HFF-Myc (cell line): ENCODE data around the gene CPSF4L.
A peak's percentile ranks its signal among the peaks of the same experiment; 100 is the strongest.

ENCODE experiments used
- DNase-seq: peaks from one replicate; pipeline ENCODE4 v3.0.0-alpha.2; 2011; ENCODE audit warnings: low read depth; ENCODE audit errors: extremely low read depth
- H3K4me3 ChIP-seq: replicated peaks from 2 replicates; pipeline ENCODE4 v1.5.1; 2011; ENCODE audit warnings: low read depth, mild to moderate bottlenecking, control low read depth, low read length
- TF ChIP-seq, protein P1 (sequence below): IDR thresholded peaks from 2 replicates; pipeline ENCODE4 v1.5.1; 2012; ENCODE audit warnings: mild to moderate bottlenecking, low read depth, low read length, control low read depth; ENCODE audit errors: missing control alignments

The CPSF4L gene

DNA sequence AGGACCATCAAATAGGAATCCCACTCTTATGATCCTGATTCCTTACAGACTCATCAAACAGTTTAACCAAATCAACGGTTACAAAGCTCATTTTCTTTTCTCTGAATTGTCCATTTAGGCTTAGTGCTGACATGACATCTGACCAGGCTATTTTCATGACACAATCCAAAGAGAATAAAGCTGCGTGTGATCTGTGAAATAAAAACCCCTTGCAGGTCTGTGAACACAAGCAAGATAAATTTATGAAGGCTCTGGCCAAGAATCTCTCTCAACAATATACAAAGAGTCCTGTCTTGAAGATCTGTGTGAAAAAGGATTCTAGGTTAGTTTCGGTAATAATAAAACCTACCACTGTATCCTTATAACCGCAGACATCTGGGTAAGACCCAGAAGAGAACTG is 46.8 kb downstream of the CPSF4L start:
- TF ChIP-seq, protein P1, sequence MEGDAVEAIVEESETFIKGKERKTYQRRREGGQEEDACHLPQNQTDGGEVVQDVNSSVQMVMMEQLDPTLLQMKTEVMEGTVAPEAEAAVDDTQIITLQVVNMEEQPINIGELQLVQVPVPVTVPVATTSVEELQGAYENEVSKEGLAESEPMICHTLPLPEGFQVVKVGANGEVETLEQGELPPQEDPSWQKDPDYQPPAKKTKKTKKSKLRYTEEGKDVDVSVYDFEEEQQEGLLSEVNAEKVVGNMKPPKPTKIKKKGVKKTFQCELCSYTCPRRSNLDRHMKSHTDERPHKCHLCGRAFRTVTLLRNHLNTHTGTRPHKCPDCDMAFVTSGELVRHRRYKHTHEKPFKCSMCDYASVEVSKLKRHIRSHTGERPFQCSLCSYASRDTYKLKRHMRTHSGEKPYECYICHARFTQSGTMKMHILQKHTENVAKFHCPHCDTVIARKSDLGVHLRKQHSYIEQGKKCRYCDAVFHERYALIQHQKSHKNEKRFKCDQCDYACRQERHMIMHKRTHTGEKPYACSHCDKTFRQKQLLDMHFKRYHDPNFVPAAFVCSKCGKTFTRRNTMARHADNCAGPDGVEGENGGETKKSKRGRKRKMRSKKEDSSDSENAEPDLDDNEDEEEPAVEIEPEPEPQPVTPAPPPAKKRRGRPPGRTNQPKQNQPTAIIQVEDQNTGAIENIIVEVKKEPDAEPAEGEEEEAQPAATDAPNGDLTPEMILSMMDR, result no peak
- no peak for DNase-seq
- no peak overlapping the region for H3K4me3 ChIP-seq

DNA sequence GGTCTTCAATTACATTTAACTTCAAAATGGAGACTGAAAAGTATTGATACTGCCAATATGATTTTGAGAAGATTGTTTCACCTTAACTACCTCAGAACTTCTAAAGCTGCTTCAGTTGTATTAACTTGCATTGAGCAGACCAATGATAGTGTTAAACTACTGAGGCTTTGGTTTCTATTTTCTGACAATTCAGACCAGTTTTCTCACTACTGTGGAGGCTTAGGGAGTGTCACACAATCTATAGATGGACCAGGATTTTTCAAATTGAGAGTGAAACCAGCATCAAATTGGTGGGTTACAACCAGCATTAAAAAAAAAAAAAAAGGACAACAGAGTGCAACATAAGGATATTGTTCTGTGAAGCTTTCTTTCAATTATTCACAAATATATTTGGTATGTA is 47.7 kb downstream of the CPSF4L start:
- DNase-seq, result no peak
- H3K4me3 ChIP-seq, result no peak overlapping the region
- TF ChIP-seq, protein P1, result no peak

DNA sequence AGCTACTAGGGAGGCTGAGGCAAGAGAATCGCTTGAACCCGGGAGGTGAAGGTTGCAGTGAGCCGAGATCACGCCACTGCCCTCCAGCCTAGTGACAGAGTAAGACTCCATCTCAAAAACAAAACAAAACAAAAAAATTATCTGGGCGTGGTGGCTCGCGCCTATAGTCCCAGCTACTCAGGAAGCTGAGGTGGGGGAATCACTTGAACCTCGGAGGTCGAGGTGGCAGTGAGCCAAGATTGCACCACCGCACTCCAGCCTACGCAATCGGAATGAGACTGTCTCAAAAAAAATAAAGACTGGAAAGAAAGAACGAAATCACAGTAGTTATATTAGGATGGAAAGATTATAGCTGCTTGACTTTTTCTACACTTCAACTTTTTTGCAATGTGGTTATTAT is 49.9 kb downstream of the CPSF4L start:
- H3K4me3 ChIP-seq, result no peak overlapping the region
- TF ChIP-seq, protein P1, result no peak
- no peak for DNase-seq

DNA sequence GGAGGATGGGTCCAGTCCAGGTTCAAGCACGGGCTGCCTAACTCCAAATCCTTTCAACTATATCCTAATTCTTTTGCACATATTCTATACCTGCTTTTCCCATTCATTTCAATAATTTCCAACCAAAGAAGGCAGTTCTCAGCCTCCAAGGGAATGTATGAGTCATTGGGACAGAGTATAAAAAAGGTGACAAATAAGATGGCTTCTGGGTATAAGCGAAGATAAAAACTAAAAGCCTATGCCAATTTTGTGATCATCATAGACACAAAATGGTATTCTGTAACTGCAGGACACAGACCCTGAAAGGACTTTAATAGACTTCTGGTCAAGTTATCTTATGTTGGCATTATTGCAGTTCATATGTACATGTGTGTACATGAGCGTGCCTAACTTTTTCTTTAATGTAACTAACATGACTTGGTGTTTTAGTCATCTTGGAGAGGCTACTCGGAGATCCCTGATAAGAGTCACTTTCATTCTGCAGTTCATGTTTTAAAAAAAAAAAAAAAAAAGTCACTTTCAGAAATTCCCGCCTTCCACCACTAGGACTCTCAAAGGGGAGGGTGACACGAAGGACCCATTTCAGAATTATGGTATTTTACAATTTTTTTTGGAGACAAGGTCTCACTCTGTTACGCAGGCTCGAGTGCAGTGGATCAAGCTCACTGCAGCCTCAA is 51.5 kb downstream of the CPSF4L start:
- DNase-seq, result no peak
- no peak overlapping the region for H3K4me3 ChIP-seq
- TF ChIP-seq, protein P1, result peak; percentile 24

DNA sequence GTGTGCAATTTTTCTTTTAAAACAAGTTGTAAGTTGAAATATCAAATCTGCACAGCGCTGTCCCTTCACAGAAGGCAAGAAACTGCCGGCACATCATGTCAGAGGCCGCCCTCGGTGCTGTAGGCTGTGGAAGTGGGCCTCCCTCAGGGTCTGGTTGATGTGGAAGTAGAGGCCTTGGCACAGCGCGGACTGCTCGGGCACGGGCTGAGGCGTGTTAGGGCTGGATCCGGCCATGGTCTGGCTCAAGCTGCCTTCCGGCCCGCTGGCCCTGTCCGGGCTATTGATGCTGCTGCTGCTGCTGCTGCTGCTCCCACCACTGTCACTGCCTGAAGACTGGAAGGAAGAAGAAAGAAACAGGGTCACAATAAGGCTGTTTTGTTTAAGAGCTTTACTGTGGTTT is 52.2 kb downstream of the CPSF4L start:
- DNase-seq, result no peak
- TF ChIP-seq, protein P1, result no peak

DNA sequence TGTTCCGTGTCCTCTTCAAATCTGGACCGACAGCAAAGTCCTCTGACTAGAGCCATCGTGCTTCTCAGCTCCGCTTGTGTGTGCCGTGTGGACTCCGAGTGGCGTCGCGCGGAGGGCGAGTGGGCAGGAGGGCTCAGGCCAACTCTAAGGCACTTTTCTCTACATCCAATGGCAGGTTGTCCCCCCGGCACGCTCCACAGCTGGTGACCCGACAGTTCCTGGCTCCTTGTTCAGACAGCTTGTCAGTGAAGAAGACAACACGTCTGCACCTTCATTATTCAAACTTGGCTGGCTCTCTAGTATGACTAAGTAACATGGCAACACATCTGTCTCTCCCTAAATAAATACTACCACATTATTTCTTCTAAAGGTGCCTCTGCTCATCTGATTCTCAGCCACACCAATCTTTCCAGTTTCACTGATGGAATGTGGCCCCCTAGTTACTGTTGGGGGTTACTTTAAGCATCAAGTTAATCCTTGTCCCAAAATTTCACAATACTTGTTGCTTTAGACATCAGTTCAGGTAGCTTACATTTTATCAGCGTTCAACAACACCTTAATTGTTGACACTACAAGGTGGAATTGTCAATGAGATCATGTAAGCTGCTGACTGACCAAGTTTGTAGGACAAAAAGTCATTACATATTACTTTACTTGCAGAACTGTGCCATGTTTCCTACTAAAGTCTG is 53.4 kb downstream of the CPSF4L start:
- TF ChIP-seq, protein P1, result no peak
- DNase-seq, result no peak
- H3K4me3 ChIP-seq, result no peak overlapping the region

More for the DNA sequence above, 52.2 kb downstream of the CPSF4L start:
- H3K4me3 ChIP-seq, result no peak overlapping the region
